ENCODE results near the gene GRIK2. TPM values are rescaled to one million over a fixed set of nuclear protein-coding genes. Genes with fewer than 3 reads are reported as not detected.

GRIK2 gene
- total and polyA plus RNA-seq, 9 donors, result 0.12 to 4.1 (median 0.89) TPM; not detected in 1

GRCh38 chr6:101588343-101588742, 194.8 kb downstream of the GRIK2 start:
- intact Hi-C loops (cut with DNase I), result no loop called here

DNA sequence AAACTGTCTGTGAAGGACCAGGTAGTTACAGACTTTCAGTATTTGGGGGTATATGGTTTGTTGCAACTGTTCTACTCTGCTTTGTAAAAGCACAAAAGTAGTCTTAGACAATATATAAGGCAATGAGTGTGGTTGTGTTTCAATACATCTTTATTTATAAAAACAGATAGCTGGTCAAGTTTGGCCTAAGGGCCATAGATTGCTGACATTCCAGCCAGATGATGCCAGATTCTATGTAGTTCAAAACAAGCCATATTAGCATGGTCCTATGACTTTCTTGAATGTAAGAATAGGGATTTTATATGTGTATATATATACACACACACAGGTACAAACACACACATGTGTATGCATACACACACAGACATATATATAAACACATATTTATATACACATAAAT, 201.8 kb downstream of the GRIK2 start:
- peaks cover 1% of the 10 kb centered on the region for H3K4me1 ChIP-seq (ENCODE audit: insufficient read depth)
- H3K9me3 ChIP-seq, result no peaks in the 10 kb centered on the region
- H3K27ac ChIP-seq, result no peak overlapping the region
- intact Hi-C loops (cut with DNase I), result no loop called here
- H3K27me3 ChIP-seq, result no peaks in the 10 kb centered on the region
- no peak for TF ChIP-seq POLR2A (IDR thresholded peaks at IDR 0.05)
- no peak for TF ChIP-seq CTCF (IDR thresholded peaks at IDR 0.05)
- TF ChIP-seq EP300 (IDR thresholded peaks at IDR 0.05), result no peak
- DNase-seq, result no peak
- no peaks in the 10 kb centered on the region for H3K36me3 ChIP-seq
- H3K4me3 ChIP-seq, result no peak overlapping the region

More at GRCh38 chr6:101588343-101588742, 194.8 kb downstream of the GRIK2 start:
- DNase-seq, result no peak
- WGBS, 3 donors, result 93 to 96% (median 93%) methylated on average over 3 of the region's 3 CpGs
- no peaks in the 10 kb centered on the region for H3K9me3 ChIP-seq
- H3K27me3 ChIP-seq, result no peaks in the 10 kb centered on the region
- TF ChIP-seq POLR2A (IDR thresholded peaks at IDR 0.05) (no peak), EP300 (IDR thresholded peaks at IDR 0.05) (no peak), CTCF (IDR thresholded peaks at IDR 0.05) (no peak)
- no peak overlapping the region for H3K4me3 ChIP-seq
- H3K36me3 ChIP-seq, result no peaks in the 10 kb centered on the region
- no peaks in the 10 kb centered on the region for H3K4me1 ChIP-seq (ENCODE audit: insufficient read depth)
- no peak overlapping the region for H3K27ac ChIP-seq

DNA sequence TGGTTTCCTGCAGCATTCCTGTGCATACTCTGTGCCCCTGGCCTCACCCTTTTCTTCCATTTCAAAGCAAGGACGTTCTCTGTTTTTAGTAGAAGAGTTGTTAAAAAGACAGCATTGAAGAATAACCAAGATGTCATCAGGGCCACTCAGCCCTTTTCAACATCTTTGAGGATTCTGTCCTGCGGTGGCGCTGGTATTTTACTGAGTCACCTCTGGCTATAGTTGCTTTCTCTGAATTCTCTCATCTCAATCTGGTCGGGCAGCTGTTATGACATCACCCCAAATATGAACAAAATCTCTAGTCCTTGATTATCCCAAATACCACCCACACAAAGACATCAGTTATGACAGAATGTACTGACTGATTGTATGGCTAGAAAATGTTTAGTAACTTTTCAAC, 204.2 kb downstream of the GRIK2 start:
- H3K27me3 ChIP-seq, result no peaks in the 10 kb centered on the region
- no peak overlapping the region for H3K4me3 ChIP-seq
- TF ChIP-seq EP300 (IDR thresholded peaks at IDR 0.05), result no peak
- no peak for TF ChIP-seq CTCF (IDR thresholded peaks at IDR 0.05)
- no peak for TF ChIP-seq POLR2A (IDR thresholded peaks at IDR 0.05)
- no peak for DNase-seq
- intact Hi-C loops (cut with DNase I), result no loop called here
- H3K27ac ChIP-seq, result no peak overlapping the region
- peaks cover 1% of the 10 kb centered on the region for H3K4me1 ChIP-seq (ENCODE audit: insufficient read depth)
- 51 to 70% (median 61%) methylated on average over 4 of the region's 4 CpGs for WGBS, 3 donors
- no peaks in the 10 kb centered on the region for H3K36me3 ChIP-seq
- no peaks in the 10 kb centered on the region for H3K9me3 ChIP-seq

GRCh38 chr6:101605426-101605825, 211.9 kb downstream of the GRIK2 start:
- H3K4me1 ChIP-seq (ENCODE audit: insufficient read depth), result no peaks in the 10 kb centered on the region
- H3K36me3 ChIP-seq, result no peaks in the 10 kb centered on the region
- DNase-seq, result no peak
- H3K27ac ChIP-seq, result no peak overlapping the region
- H3K9me3 ChIP-seq, result no peaks in the 10 kb centered on the region
- TF ChIP-seq POLR2A (IDR thresholded peaks at IDR 0.05) (no peak), EP300 (IDR thresholded peaks at IDR 0.05) (no peak), CTCF (IDR thresholded peaks at IDR 0.05) (no peak)
- 88 to 91% (median 91%) methylated on average over 5 of the region's 5 CpGs for WGBS, 3 donors
- intact Hi-C loops (cut with DNase I), result no loop called here
- no peaks in the 10 kb centered on the region for H3K27me3 ChIP-seq
- H3K4me3 ChIP-seq, result no peak overlapping the region

DNA sequence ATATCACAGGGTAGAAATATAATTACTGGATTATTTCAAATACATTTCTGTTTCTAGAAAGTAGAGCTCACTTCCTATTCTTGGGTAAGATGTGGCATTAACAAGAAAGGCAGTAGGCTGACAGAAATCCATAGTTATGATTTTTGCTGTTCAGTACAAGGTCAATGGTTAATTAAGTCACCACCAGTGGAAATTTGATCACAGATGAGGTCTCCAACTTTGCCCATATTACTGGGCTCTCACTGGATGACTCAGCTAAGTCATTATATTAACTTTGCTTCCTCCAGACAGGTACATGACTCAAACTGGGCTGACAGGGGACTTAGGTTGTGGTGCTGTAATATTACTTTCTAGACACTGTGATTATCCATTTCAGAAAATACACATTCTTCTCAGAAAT, 212.4 kb downstream of the GRIK2 start:
- no peaks in the 10 kb centered on the region for H3K27me3 ChIP-seq
- no peaks in the 10 kb centered on the region for H3K4me1 ChIP-seq (ENCODE audit: insufficient read depth)
- no peaks in the 10 kb centered on the region for H3K9me3 ChIP-seq
- intact Hi-C loops (cut with DNase I), result no loop called here
- H3K36me3 ChIP-seq, result no peaks in the 10 kb centered on the region
- no peak for TF ChIP-seq POLR2A (IDR thresholded peaks at IDR 0.05)
- TF ChIP-seq CTCF (IDR thresholded peaks at IDR 0.05), result no peak
- TF ChIP-seq EP300 (IDR thresholded peaks at IDR 0.05), result no peak
- DNase-seq, result no peak
- no peak overlapping the region for H3K4me3 ChIP-seq
- H3K27ac ChIP-seq, result no peak overlapping the region

Data from ovary (tissue), 9 donors.